Measurements from ENCODE around the gene NANOS3.

The NANOS3 gene

GRCh38 chr19:13883516-13884064, 6.7 kb downstream of the NANOS3 start:
- Histone ChIP-seq H3K27ac (ENCODE audit: low read depth, low read length) (no peak overlapping the region), H3K36me3 (ENCODE audit: insufficient read depth, low read length) (no peaks in the 10 kb centered on the region), H3K27me3 (ENCODE audit: control insufficient read depth in 1 of 2, insufficient read depth in 2 of 2, low read length in 2 of 2) (no peaks in the 10 kb centered on the region), H3K9me3 (ENCODE audit: low read length) (no peaks in the 10 kb centered on the region), H3K4me3 (ENCODE audit: low read depth in 1 of 2, low read length in 2 of 2) (no peak overlapping the region), H3K4me1 (ENCODE audit: insufficient read depth, low read length) (peaks cover 18% of the 10 kb centered on the region), H3K9ac (ENCODE audit: low read length) (no peak overlapping the region)

- no peaks in the 10 kb centered on the region for H3K36me3 ChIP-seq (ENCODE audit: insufficient read depth, low read length)
- H3K4me1 ChIP-seq (ENCODE audit: insufficient read depth, low read length) = peaks cover 11% of the 10 kb centered on the region
- no peak overlapping the region for H3K27ac ChIP-seq (ENCODE audit: low read depth, low read length)
- no peak overlapping the region for H3K4me3 ChIP-seq (ENCODE audit: low read depth in 1 of 2, low read length in 2 of 2)
- no peaks in the 10 kb centered on the region for H3K9me3 ChIP-seq (ENCODE audit: low read length)
- no peak overlapping the region for H3K9ac ChIP-seq (ENCODE audit: low read length)
- H3K27me3 ChIP-seq (ENCODE audit: control insufficient read depth in 1 of 2, insufficient read depth in 2 of 2, low read length in 2 of 2) = no peaks in the 10 kb centered on the region
Observed at GRCh38 chr19:13884726-13885591, 8.0 kb downstream of the NANOS3 start.

GRCh38 chr19:13885826-13886365, 9.0 kb downstream of the NANOS3 start:
- Histone ChIP-seq H3K27ac (ENCODE audit: low read depth, low read length) (no peak overlapping the region), H3K36me3 (ENCODE audit: insufficient read depth, low read length) (no peaks in the 10 kb centered on the region), H3K4me1 (ENCODE audit: insufficient read depth, low read length) (peaks cover 5% of the 10 kb centered on the region), H3K9me3 (ENCODE audit: low read length) (no peaks in the 10 kb centered on the region), H3K27me3 (ENCODE audit: control insufficient read depth in 1 of 2, insufficient read depth in 2 of 2, low read length in 2 of 2) (no peaks in the 10 kb centered on the region), H3K9ac (ENCODE audit: low read length) (no peak overlapping the region), H3K4me3 (ENCODE audit: low read depth in 1 of 2, low read length in 2 of 2) (no peak overlapping the region)

- Histone ChIP-seq H3K9ac (ENCODE audit: low read length) (no peak overlapping the region), H3K4me3 (ENCODE audit: low read depth in 1 of 2, low read length in 2 of 2) (no peak overlapping the region), H3K36me3 (ENCODE audit: insufficient read depth, low read length) (no peaks in the 10 kb centered on the region), H3K4me1 (ENCODE audit: insufficient read depth, low read length) (no peaks in the 10 kb centered on the region), H3K27ac (ENCODE audit: low read depth, low read length) (no peak overlapping the region), H3K27me3 (ENCODE audit: control insufficient read depth in 1 of 2, insufficient read depth in 2 of 2, low read length in 2 of 2) (no peaks in the 10 kb centered on the region), H3K9me3 (ENCODE audit: low read length) (no peaks in the 10 kb centered on the region)
Observed at GRCh38 chr19:13887018-13887436, 10.1 kb downstream of the NANOS3 start.

GRCh38 chr19:13887517-13887916, 10.6 kb downstream of the NANOS3 start:
- Histone ChIP-seq H3K36me3 (ENCODE audit: insufficient read depth, low read length) (no peaks in the 10 kb centered on the region), H3K9me3 (ENCODE audit: low read length) (no peaks in the 10 kb centered on the region), H3K9ac (ENCODE audit: low read length) (no peak overlapping the region), H3K27ac (ENCODE audit: low read depth, low read length) (no peak overlapping the region), H3K4me1 (ENCODE audit: insufficient read depth, low read length) (no peaks in the 10 kb centered on the region), H3K27me3 (ENCODE audit: control insufficient read depth in 1 of 2, insufficient read depth in 2 of 2, low read length in 2 of 2) (no peaks in the 10 kb centered on the region), H3K4me3 (ENCODE audit: low read depth in 1 of 2, low read length in 2 of 2) (no peak overlapping the region)

GRCh38 chr19:13888281-13888680, 11.3 kb downstream of the NANOS3 start:
- H3K4me1 ChIP-seq (ENCODE audit: insufficient read depth, low read length) = no peaks in the 10 kb centered on the region
- H3K9me3 ChIP-seq (ENCODE audit: low read length) = no peaks in the 10 kb centered on the region
- H3K27ac ChIP-seq (ENCODE audit: low read depth, low read length) = no peak overlapping the region
- H3K4me3 ChIP-seq (ENCODE audit: low read depth in 1 of 2, low read length in 2 of 2) = no peak overlapping the region
- H3K27me3 ChIP-seq (ENCODE audit: control insufficient read depth in 1 of 2, insufficient read depth in 2 of 2, low read length in 2 of 2) = no peaks in the 10 kb centered on the region
- no peaks in the 10 kb centered on the region for H3K36me3 ChIP-seq (ENCODE audit: insufficient read depth, low read length)
- no peak overlapping the region for H3K9ac ChIP-seq (ENCODE audit: low read length)

- Histone ChIP-seq H3K36me3 (ENCODE audit: insufficient read depth, low read length) (no peaks in the 10 kb centered on the region), H3K4me1 (ENCODE audit: insufficient read depth, low read length) (no peaks in the 10 kb centered on the region), H3K4me3 (ENCODE audit: low read depth in 1 of 2, low read length in 2 of 2) (no peak overlapping the region), H3K27ac (ENCODE audit: low read depth, low read length) (no peak overlapping the region), H3K9ac (ENCODE audit: low read length) (no peak overlapping the region), H3K9me3 (ENCODE audit: low read length) (no peaks in the 10 kb centered on the region), H3K27me3 (ENCODE audit: control insufficient read depth in 1 of 2, insufficient read depth in 2 of 2, low read length in 2 of 2) (no peaks in the 10 kb centered on the region)
Observed at GRCh38 chr19:13890136-13890535, 13.2 kb downstream of the NANOS3 start.

GRCh38 chr19:13892870-13893269, 15.9 kb downstream of the NANOS3 start:
- Histone ChIP-seq H3K4me1 (ENCODE audit: insufficient read depth, low read length) (no peaks in the 10 kb centered on the region), H3K27ac (ENCODE audit: low read depth, low read length) (no peak overlapping the region), H3K9me3 (ENCODE audit: low read length) (no peaks in the 10 kb centered on the region), H3K27me3 (ENCODE audit: control insufficient read depth in 1 of 2, insufficient read depth in 2 of 2, low read length in 2 of 2) (no peaks in the 10 kb centered on the region), H3K36me3 (ENCODE audit: insufficient read depth, low read length) (no peaks in the 10 kb centered on the region), H3K9ac (ENCODE audit: low read length) (no peak overlapping the region), H3K4me3 (ENCODE audit: low read depth in 1 of 2, low read length in 2 of 2) (no peak overlapping the region)

- Histone ChIP-seq H3K9ac (ENCODE audit: low read length) (no peak overlapping the region), H3K27ac (ENCODE audit: low read depth, low read length) (no peak overlapping the region), H3K4me3 (ENCODE audit: low read depth in 1 of 2, low read length in 2 of 2) (no peak overlapping the region), H3K27me3 (ENCODE audit: control insufficient read depth in 1 of 2, insufficient read depth in 2 of 2, low read length in 2 of 2) (no peaks in the 10 kb centered on the region), H3K4me1 (ENCODE audit: insufficient read depth, low read length) (no peaks in the 10 kb centered on the region), H3K36me3 (ENCODE audit: insufficient read depth, low read length) (no peaks in the 10 kb centered on the region), H3K9me3 (ENCODE audit: low read length) (no peaks in the 10 kb centered on the region)
Observed at GRCh38 chr19:13894552-13894951, 17.6 kb downstream of the NANOS3 start.

- Histone ChIP-seq H3K27ac (ENCODE audit: low read depth, low read length) (no peak overlapping the region), H3K36me3 (ENCODE audit: insufficient read depth, low read length) (no peaks in the 10 kb centered on the region), H3K4me3 (ENCODE audit: low read depth in 1 of 2, low read length in 2 of 2) (no peak overlapping the region), H3K27me3 (ENCODE audit: control insufficient read depth in 1 of 2, insufficient read depth in 2 of 2, low read length in 2 of 2) (no peaks in the 10 kb centered on the region), H3K4me1 (ENCODE audit: insufficient read depth, low read length) (no peaks in the 10 kb centered on the region), H3K9ac (ENCODE audit: low read length) (no peak overlapping the region), H3K9me3 (ENCODE audit: low read length) (no peaks in the 10 kb centered on the region)
Observed at GRCh38 chr19:13896227-13896626, 19.3 kb downstream of the NANOS3 start.

- no peaks in the 10 kb centered on the region for H3K36me3 ChIP-seq (ENCODE audit: insufficient read depth, low read length)
- H3K9ac ChIP-seq (ENCODE audit: low read length) = no peak overlapping the region
- no peaks in the 10 kb centered on the region for H3K4me1 ChIP-seq (ENCODE audit: insufficient read depth, low read length)
- H3K4me3 ChIP-seq (ENCODE audit: low read depth in 1 of 2, low read length in 2 of 2) = no peak overlapping the region
- H3K27ac ChIP-seq (ENCODE audit: low read depth, low read length) = no peak overlapping the region
- no peaks in the 10 kb centered on the region for H3K27me3 ChIP-seq (ENCODE audit: control insufficient read depth in 1 of 2, insufficient read depth in 2 of 2, low read length in 2 of 2)
- H3K9me3 ChIP-seq (ENCODE audit: low read length) = no peaks in the 10 kb centered on the region
Observed at GRCh38 chr19:13899393-13899792, 22.5 kb downstream of the NANOS3 start.
